HG03175 (cell line): ENCODE results near the gene FOXO6.

Experiments
- ATAC-seq: cut with Tn5 transposase; IDR thresholded peaks from one replicate; pipeline ENCODE4 v1.9.1; 2021; ENCODE audit warnings: mild to moderate bottlenecking, moderate library complexity; ENCODE audit not compliant: unreplicated experiment

Gene FOXO6

GRCh38 chr1:41360786-41361494 lies at the start of gene FOXO6:
TSS of gene FOXO6 (plus strand) at chr1:41361434.
- peak; percentile 89 for ATAC-seq

- no peak for ATAC-seq
Observed at GRCh38 chr1:41312991-41313645, 48.1 kb upstream of the FOXO6 start.

- no peak for ATAC-seq
Observed at GRCh38 chr1:41313661-41314131, 47.5 kb upstream of the FOXO6 start.

- ATAC-seq, result no peak
Observed at GRCh38 chr1:41314376-41315145, 46.7 kb upstream of the FOXO6 start.

GRCh38 chr1:41315146-41315822 lies 46.0 kb upstream of the FOXO6 start:
- ATAC-seq, result no peak

- ATAC-seq, result no peak
Observed at GRCh38 chr1:41315871-41316270, 45.4 kb upstream of the FOXO6 start.

GRCh38 chr1:41317361-41317760 lies 43.9 kb upstream of the FOXO6 start:
- ATAC-seq, result no peak

GRCh38 chr1:41318135-41318534 lies 43.1 kb upstream of the FOXO6 start:
- ATAC-seq, result no peak

- ATAC-seq, result no peak
Observed at GRCh38 chr1:41319106-41319755, 42.0 kb upstream of the FOXO6 start.

- no peak for ATAC-seq
Observed at GRCh38 chr1:41319807-41320711, 41.2 kb upstream of the FOXO6 start.

GRCh38 chr1:41320895-41321676 lies 40.1 kb upstream of the FOXO6 start:
- ATAC-seq, result no peak

- ATAC-seq, result no peak
Observed at GRCh38 chr1:41322101-41322661, 39.1 kb upstream of the FOXO6 start.

- no peak for ATAC-seq
Observed at GRCh38 chr1:41322835-41323234, 38.4 kb upstream of the FOXO6 start.

- ATAC-seq, result no peak
Observed at GRCh38 chr1:41323243-41323642, 38.0 kb upstream of the FOXO6 start.

- no peak for ATAC-seq
Observed at GRCh38 chr1:41325801-41326200, 35.4 kb upstream of the FOXO6 start.

GRCh38 chr1:41327383-41327999 lies 33.7 kb upstream of the FOXO6 start:
- no peak for ATAC-seq

- no peak for ATAC-seq
Observed at GRCh38 chr1:41328001-41328615, 33.1 kb upstream of the FOXO6 start.
